Uterus (tissue), 2 donors: Measurements from ENCODE around the gene MITF.

Experiments
- CTCF ChIP-seq, 4 experiments: fragments of 200-600 bp in 2 of 4; fragments of 450-650 bp in 2 of 4; sonication (generic) in 2 of 4; IDR thresholded peaks; one replicate each; pipeline ENCODE4 v1.5.1; 2016 to 2019; ENCODE audit warnings: antibody characterized with exemption in 4 of 4, mild to moderate bottlenecking in 2 of 4, moderate library complexity in 1 of 4
- POLR2A ChIP-seq, 2 donors: fragments of 450-650 bp; IDR thresholded peaks; one replicate each; pipeline ENCODE4 v1.6.1; 2016; ENCODE audit warnings: antibody characterized with exemption in 2 of 2, mild to moderate bottlenecking in 1 of 2, moderate library complexity in 1 of 2

GRCh38 chr3:69838696-69839515, 99.6 kb downstream of the MITF start:
- no peak for TF ChIP-seq CTCF (IDR thresholded peaks at IDR 0.05)
- TF ChIP-seq POLR2A (IDR thresholded peaks at IDR 0.05), result no peak
